ENCODE measurements around the gene SLC38A4. TPM values are rescaled to one million over a fixed set of nuclear protein-coding genes. Genes with fewer than 3 reads are reported as not detected.
"Not testable (repeated sequence)": the region's sequence is repeated elsewhere in the genome, so short reads cannot be mapped to it uniquely, and the experiment has no call there.

Gene SLC38A4, protein sequence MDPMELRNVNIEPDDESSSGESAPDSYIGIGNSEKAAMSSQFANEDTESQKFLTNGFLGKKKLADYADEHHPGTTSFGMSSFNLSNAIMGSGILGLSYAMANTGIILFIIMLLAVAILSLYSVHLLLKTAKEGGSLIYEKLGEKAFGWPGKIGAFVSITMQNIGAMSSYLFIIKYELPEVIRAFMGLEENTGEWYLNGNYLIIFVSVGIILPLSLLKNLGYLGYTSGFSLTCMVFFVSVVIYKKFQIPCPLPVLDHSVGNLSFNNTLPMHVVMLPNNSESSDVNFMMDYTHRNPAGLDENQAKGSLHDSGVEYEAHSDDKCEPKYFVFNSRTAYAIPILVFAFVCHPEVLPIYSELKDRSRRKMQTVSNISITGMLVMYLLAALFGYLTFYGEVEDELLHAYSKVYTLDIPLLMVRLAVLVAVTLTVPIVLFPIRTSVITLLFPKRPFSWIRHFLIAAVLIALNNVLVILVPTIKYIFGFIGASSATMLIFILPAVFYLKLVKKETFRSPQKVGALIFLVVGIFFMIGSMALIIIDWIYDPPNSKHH
- total RNA-seq = not detected in 2 replicates

GRCh38 chr12:46825591-46826414 lies at the start of gene SLC38A4:
Gene SLC38A4 (minus strand): TSS chr12:46825997. CDS start chr12:46793071, 32,926 bp downstream.
- intact Hi-C loops (cut with micrococcal nuclease) = no loop called here

GRCh38 chr12:46875095-46875494 lies 49.3 kb upstream of the SLC38A4 start:
- intact Hi-C loops (cut with micrococcal nuclease) = no loop called here

- intact Hi-C loops (cut with micrococcal nuclease) = no loop called here
Observed at GRCh38 chr12:46874642-46875041, 48.8 kb upstream of the SLC38A4 start.

GRCh38 chr12:46872135-46872534 lies 46.3 kb upstream of the SLC38A4 start:
- intact Hi-C loops (cut with micrococcal nuclease) = no loop called here

DNA sequence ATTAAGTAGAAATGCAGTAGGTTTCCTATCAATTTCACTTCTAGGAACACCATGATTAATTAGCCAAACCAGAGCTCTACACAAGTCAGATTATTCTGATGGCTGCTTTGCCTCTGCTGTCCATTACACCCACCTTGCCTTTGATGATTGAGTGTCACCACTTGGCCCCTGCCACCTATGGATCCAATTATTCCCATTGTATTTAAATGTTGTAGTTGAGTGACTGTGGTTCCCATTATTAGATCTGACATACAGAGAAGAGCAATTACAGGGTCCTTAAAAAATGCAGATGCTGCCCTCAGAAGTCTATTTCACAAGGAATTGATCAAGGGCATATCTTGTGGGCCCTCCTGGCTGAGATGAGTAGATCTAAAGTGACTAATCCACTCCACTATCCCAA lies 39.5 kb upstream of the SLC38A4 start:
- intact Hi-C loops (cut with micrococcal nuclease) = no loop called here

DNA sequence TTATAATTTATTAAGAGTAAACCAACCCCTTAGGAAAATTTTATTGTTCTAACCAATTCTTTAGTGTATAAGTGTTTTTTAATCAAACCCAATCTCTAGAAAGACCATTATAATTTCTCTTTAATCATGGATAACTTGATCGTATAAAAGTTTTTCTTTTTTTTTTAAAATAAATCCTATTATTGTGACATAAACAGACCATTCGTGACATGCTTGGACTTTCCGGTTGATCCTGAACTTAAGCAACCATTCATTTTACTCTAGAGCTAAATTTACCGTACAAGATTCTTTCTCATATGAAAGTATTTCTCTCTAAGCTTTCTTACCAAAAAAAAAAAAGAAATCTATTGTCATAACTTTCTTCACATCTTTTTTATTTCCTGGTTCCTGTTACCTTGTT lies 32.6 kb upstream of the SLC38A4 start:
- intact Hi-C loops (cut with micrococcal nuclease) = no loop called here

- intact Hi-C loops (cut with micrococcal nuclease) = no loop called here
Observed at GRCh38 chr12:46857486-46857885, 31.7 kb upstream of the SLC38A4 start.

DNA sequence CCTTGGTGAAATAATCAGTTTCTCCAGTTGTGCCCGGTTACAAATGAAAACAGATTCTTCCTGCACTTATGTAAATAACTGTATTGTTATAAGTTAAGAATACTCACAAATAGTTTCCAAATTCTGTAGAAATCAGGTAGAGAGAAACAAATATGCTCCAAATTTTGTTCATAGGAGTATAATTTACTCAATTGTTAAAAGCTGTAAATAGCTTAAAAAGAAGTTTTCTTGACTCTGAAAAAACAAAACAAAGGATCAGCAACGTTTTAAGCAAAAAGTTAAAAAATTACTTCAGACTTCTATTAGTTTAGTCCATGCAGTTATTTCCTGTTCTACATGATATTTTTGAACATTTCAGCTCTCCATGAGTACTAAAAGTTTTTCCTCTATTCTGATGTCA lies 30.0 kb upstream of the SLC38A4 start:
- intact Hi-C loops (cut with micrococcal nuclease) = no loop called here

DNA sequence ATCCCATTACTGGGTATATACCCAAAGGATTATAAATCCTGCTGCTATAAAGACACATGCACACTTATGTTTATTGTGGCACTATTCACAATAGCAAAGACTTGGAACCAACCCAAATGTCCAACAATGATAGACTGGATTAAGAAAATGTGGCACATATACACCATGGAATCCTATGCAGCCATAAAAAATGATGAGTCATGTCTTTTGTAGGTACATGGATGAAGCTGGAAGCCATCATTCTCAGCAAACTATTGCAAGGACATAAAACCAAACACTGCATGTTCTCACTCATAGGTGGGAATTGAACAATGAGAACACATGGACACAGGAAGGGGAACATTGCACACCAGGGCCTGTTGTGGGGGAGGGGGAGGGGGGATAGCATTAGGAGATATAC lies 28.4 kb upstream of the SLC38A4 start:
- intact Hi-C loops (cut with micrococcal nuclease) = not testable (repeated sequence)

DNA sequence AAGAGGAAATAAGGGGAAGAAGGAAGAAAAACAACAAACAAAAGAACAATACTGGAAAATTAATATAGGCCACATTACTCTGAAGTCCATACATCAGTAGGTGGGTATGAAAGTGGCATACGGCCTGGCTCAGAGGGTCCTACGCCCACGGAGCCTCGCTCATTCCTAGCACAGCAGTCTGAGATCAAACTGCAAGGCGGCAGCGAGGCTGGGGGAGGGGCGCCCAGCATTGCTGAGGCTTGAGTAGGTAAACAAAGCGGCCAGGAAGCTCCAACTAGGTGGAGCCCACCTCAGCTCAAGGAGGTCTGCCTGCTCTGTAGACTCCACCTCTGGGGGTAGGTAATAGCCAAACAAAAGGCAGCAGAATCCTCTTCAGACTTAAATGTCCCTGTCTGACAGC lies 23.0 kb upstream of the SLC38A4 start:
- intact Hi-C loops (cut with micrococcal nuclease) = not testable (repeated sequence)

GRCh38 chr12:46847001-46847400 lies 21.2 kb upstream of the SLC38A4 start:
- intact Hi-C loops (cut with micrococcal nuclease) = no loop called here

- intact Hi-C loops (cut with micrococcal nuclease) = no loop called here
Observed at GRCh38 chr12:46843811-46844210, 18.0 kb upstream of the SLC38A4 start.

DNA sequence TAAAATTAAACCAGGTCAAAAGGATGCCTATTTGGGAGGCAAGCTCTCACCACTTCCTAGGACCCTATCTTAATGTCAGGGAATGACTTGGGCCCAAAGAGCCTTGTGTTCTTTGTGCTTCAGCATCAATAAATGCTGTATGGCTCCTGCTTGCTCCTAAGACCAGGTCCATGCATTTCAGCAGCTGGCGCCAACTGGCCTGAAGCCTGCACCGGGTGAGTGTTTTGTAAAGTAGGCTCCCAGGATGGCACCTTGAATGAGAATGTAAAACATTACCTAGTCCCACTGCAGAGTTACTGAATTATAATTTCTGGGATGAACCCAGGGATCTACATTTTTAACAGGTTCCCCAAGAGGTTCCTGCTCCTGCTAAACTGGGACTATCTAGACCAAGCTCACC lies 16.1 kb upstream of the SLC38A4 start:
- intact Hi-C loops (cut with micrococcal nuclease) = no loop called here

DNA sequence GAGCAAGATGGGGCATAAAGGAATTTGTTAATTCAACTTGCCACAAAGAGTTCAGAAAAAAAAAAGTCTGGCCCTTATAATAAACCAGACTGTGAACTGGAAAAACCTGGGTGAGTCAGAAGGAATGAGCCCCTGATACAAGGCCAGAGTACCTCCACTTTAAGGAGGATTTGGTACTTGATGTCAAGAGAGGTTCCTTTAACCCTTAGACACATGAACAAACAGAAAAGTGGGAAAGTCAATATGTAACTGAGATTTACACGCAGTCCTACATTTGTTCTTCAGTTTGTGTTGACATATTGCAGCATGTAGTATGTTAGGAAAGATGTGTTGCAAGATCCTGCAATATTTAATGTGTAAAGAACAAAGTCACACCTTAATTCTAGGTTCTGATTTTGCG lies 14.2 kb upstream of the SLC38A4 start:
- intact Hi-C loops (cut with micrococcal nuclease) = no loop called here

DNA sequence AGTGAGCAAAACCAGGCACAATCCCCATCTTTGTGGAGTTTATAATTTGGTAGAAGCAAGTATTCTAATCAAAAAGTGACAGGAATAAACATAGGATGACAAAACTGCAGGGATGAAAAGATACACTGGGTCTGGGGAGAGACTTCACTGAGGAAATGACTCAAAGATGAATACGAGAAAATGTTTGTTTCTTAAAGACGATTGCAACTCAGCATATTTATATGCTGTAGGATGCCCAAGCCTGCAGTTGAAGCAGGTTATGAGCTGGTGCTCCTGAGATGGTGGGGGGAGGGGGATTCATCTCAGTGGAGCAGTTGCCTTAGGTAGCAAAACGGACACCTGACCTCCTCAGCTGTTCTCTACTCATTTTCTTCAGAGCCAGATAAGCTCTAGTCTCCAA lies 13.4 kb upstream of the SLC38A4 start:
- intact Hi-C loops (cut with micrococcal nuclease) = no loop called here

DNA sequence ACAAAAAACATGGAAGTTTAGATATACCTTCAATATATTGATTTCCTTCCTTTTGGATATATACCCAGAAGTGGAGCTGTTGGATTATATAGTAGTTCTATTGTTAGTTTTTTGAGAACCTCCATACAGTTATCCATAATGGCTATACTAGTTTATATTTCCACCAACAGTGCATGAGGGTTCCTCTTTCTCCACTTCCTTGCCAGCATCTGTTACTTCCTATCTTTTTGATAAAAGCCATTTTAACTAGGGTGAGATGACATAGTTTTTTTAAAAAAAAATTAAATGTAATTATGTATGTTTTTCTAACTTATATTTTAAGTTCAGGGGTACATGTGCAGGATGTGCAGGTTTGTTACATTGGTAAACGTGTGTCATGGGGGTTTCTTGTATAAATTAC lies 10.0 kb upstream of the SLC38A4 start:
- intact Hi-C loops (cut with micrococcal nuclease) = no loop called here

- intact Hi-C loops (cut with micrococcal nuclease) = no loop called here
Observed at GRCh38 chr12:46832130-46832704, 6.4 kb upstream of the SLC38A4 start.

DNA sequence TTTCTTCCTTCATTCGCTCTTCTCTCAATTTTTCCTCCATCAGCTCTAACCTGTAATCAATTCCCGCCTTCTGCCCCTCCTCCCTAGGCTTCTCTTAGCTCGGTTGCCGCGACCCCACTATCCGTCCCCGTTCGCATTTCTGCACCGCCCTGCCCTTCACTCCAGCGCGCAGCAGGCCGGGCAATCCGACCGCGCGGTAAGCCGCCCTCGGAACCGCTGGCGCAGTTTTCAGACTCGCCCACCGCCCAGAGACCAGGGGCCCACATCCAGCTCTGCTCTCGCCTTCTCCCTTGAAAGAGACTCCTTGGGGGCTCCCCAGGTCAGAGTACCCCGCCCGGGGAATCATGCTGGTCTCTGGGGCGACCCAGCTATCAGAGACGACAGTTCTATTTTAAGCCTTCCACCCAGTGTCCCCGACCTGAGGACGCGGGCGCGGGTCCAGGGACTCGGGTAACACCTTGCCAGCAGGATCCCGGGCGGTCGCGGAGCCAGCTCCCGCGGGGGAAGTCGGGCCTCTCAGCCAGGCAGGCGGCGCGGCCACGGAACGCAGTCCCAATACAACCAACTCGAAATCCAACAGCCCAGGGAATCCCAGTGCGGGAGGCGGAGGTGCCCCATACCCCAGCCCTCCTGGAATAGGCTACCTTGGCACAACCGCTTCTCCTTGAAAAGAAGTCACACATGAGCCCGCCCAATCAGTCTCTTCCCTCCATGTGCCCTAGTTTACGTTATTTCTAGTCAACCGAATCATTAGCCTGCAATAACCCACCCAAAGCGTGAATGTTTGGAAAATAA lies 5.7 kb upstream of the SLC38A4 start:
- intact Hi-C loops (cut with micrococcal nuclease) = no loop called here

DNA sequence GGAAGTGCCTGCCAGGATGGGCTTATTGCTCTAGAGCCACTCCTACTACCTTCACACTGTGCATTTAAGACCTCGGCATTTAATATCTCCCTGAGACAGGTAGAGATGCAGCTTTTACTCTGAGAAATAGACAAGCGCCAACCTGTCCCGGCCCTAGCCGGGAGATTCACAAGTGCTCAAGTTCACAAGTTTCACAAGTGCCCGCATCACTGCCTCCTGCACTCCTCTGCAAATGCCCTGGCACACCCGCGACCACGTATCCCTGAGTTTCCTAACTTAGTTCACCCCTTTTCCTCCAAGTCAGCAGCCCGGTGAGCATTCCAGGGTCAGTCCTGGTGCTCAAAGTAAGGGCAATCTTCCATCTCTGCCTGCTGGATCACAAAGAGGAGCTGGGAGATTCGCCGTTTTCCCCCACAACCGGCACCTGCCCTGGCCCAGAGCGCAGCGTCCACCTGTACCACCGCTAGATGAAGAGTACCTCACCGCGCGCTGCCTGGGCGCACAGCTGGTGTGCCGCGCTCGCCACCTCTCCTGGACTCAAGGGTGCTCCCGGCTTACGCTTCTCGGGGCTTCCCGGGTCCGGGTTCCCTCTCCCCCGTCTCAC lies 5.0 kb upstream of the SLC38A4 start:
- intact Hi-C loops (cut with micrococcal nuclease) = no loop called here

GRCh38 chr12:46824709-46825108 lies 1.1 kb downstream of the SLC38A4 start:
- intact Hi-C loops (cut with micrococcal nuclease) = no loop called here

DNA sequence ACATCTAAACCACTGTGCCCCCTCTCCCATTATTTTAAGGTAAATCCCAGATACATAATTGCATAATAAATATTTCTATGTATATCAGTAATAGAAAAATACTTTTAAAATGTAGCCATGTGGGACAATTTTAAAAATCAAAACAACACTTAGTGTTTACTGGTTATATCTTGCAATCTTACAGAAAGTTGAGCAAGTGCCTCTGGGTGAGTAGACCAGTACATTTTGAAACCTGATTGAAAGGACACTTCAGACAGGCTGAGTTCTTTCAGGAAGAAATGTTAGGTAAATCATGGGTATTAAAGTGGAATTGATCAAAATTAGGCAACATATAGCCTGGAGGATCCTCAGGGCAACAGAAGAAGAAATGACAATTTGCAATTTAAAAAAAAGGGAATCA lies 7.2 kb downstream of the SLC38A4 start:
- intact Hi-C loops (cut with micrococcal nuclease) = no loop called here

All from T-helper 1 cell treated with Interleukin-12 subunit alpha and Interleukin-12 subunit beta and Interleukin-4 antibody, amounts not matched to agents 30 ng/mL and 1 ng/mL, for 36 hours (primary cell).